NK-92 (cell line): ENCODE results near the gene CAMK4.
"Not testable (repeated sequence)": the region's sequence is repeated elsewhere in the genome, so short reads cannot be mapped to it uniquely, and the experiment has no call there.

Experiments
- DNase-seq: peaks from one replicate; lab custom pipeline; 2025; ENCODE audit not compliant: unreplicated experiment; lab: John Stamatoyannopoulos, UW

Gene CAMK4

GRCh38 chr5:111256128-111256527 lies 31.9 kb downstream of the CAMK4 start:
- DNase-seq = no peak

- not testable (repeated sequence) for DNase-seq
Observed at GRCh38 chr5:111257610-111258009, 33.4 kb downstream of the CAMK4 start.

GRCh38 chr5:111259636-111260035 lies 35.5 kb downstream of the CAMK4 start:
- DNase-seq = no peak

GRCh38 chr5:111261610-111262009 lies 37.4 kb downstream of the CAMK4 start:
- no peak for DNase-seq

GRCh38 chr5:111262153-111262552 lies 38.0 kb downstream of the CAMK4 start:
- DNase-seq = no peak

GRCh38 chr5:111262815-111263214 lies 38.6 kb downstream of the CAMK4 start:
- DNase-seq = no peak

GRCh38 chr5:111266491-111266890 lies 42.3 kb downstream of the CAMK4 start:
- no peak for DNase-seq

- no peak for DNase-seq
Observed at GRCh38 chr5:111268300-111268699, 44.1 kb downstream of the CAMK4 start.

- no peak for DNase-seq
Observed at GRCh38 chr5:111271885-111272284, 47.7 kb downstream of the CAMK4 start.

GRCh38 chr5:111277061-111277460 lies 52.9 kb downstream of the CAMK4 start:
- no peak for DNase-seq

GRCh38 chr5:111278858-111279504 lies 54.8 kb downstream of the CAMK4 start:
- DNase-seq = peak; percentile 19

- DNase-seq = no peak
Observed at GRCh38 chr5:111280282-111280951, 56.2 kb downstream of the CAMK4 start.

- no peak for DNase-seq
Observed at GRCh38 chr5:111282798-111283197, 58.6 kb downstream of the CAMK4 start.

GRCh38 chr5:111284825-111285224 lies 60.6 kb downstream of the CAMK4 start:
- no peak for DNase-seq

GRCh38 chr5:111294551-111294950 lies 70.4 kb downstream of the CAMK4 start:
- DNase-seq = no peak

GRCh38 chr5:111295649-111296048 lies 71.5 kb downstream of the CAMK4 start:
- DNase-seq = no peak

GRCh38 chr5:111296570-111296969 lies 72.4 kb downstream of the CAMK4 start:
- no peak for DNase-seq

- DNase-seq = no peak
Observed at GRCh38 chr5:111299067-111299481, 74.9 kb downstream of the CAMK4 start.

GRCh38 chr5:111299831-111300432 lies 75.7 kb downstream of the CAMK4 start:
- DNase-seq = no peak

GRCh38 chr5:111301264-111301663 lies 77.1 kb downstream of the CAMK4 start:
- no peak for DNase-seq

- not testable (repeated sequence) for DNase-seq
Observed at GRCh38 chr5:111302043-111302442, 77.9 kb downstream of the CAMK4 start.

GRCh38 chr5:111308951-111309350 lies 84.8 kb downstream of the CAMK4 start:
- no peak for DNase-seq
